22Rv1 (cell line): ENCODE data around the gene CSNK2A2.

Experiments
- ZFX ChIP-seq: fragments of 450-650 bp; IDR thresholded peaks from 2 replicates; pipeline ENCODE4 v1.6.1; 2017; ENCODE audit warnings: antibody characterized with exemption, borderline replicate concordance
- TF ChIP-seq, protein P1 (sequence below): fragments of 450-650 bp; IDR thresholded peaks from 2 replicates; pipeline ENCODE4 v1.5.1; 2017; ENCODE audit warnings: mild to moderate bottlenecking

DNA sequence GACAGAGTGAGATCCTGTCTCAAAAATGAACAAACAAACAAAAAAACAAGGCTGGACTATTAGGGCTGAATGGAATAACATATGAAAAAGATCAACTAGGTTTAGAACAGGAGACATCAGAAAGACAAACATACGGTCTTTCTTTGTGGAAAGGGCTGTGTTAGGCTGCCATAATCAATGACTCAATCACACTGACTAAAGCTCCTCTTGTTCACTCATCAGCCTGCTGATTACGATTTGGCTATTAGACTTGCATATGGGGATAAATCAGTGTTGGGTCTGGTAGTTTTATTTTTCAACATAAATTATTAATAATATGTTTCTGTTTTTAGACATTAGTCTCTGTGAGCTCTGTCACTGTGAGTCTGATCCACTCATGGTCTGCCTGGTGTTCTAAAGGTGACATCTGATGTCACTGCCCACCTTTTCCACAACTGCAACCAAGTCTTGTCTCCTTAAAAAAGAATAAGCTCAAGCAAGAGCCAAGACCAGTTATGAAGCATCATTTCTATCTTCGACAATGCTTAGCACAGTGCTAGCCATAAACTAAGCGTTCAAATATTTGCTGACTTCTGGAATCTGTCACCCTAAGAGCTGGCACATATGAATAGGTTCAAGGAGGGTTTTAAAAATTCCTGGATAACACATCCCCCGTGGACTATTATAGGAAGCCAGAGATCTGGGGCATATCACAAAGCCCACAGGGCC, 79.0 kb downstream of the CSNK2A2 start:
- TF ChIP-seq, protein P1, sequence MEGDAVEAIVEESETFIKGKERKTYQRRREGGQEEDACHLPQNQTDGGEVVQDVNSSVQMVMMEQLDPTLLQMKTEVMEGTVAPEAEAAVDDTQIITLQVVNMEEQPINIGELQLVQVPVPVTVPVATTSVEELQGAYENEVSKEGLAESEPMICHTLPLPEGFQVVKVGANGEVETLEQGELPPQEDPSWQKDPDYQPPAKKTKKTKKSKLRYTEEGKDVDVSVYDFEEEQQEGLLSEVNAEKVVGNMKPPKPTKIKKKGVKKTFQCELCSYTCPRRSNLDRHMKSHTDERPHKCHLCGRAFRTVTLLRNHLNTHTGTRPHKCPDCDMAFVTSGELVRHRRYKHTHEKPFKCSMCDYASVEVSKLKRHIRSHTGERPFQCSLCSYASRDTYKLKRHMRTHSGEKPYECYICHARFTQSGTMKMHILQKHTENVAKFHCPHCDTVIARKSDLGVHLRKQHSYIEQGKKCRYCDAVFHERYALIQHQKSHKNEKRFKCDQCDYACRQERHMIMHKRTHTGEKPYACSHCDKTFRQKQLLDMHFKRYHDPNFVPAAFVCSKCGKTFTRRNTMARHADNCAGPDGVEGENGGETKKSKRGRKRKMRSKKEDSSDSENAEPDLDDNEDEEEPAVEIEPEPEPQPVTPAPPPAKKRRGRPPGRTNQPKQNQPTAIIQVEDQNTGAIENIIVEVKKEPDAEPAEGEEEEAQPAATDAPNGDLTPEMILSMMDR, result no peak
- no peak for TF ChIP-seq ZFX
